ENCODE measurements around the gene DUS1L.

DUS1L gene

GRCh38 chr17:82100502-82101298 lies 35.1 kb upstream of the DUS1L start:
- no peak for DNase-seq

- DNase-seq = no peak
Measured at GRCh38 chr17:82098939-82099763, 33.5 kb upstream of the DUS1L start.

- DNase-seq = peak; percentile 87
Measured at GRCh38 chr17:82098169-82098938, 32.8 kb upstream of the DUS1L start, which contains the start of gene FASN. TSS of gene FASN (minus strand) at chr17:82098236. CDS start at chr17:82096445, 1,791 bp downstream.

GRCh38 chr17:82097919-82098168 lies 32.2 kb upstream of the DUS1L start:
- DNase-seq = no peak

GRCh38 chr17:82097184-82097918 lies 31.7 kb upstream of the DUS1L start:
- peak; percentile 24 for DNase-seq

GRCh38 chr17:82096709-82097183 lies 31.1 kb upstream of the DUS1L start:
- DNase-seq = no peak

GRCh38 chr17:82095777-82096708 lies 30.4 kb upstream of the DUS1L start:
- DNase-seq = no peak

- DNase-seq = no peak
Measured at GRCh38 chr17:82094931-82095776, 29.6 kb upstream of the DUS1L start.

- DNase-seq = no peak
Measured at GRCh38 chr17:82092995-82093751, 27.6 kb upstream of the DUS1L start.

- DNase-seq = no peak
Measured at GRCh38 chr17:82092628-82092994, 27.0 kb upstream of the DUS1L start.

GRCh38 chr17:82092094-82092586 lies 26.5 kb upstream of the DUS1L start:
- DNase-seq = no peak

GRCh38 chr17:82091264-82092066 lies 25.9 kb upstream of the DUS1L start:
- DNase-seq = no peak

GRCh38 chr17:82090549-82091263 lies 25.1 kb upstream of the DUS1L start:
- DNase-seq = no peak

GRCh38 chr17:82089723-82090548 lies 24.3 kb upstream of the DUS1L start:
- no peak for DNase-seq

- DNase-seq = no peak
Measured at GRCh38 chr17:82088838-82089722, 23.5 kb upstream of the DUS1L start.

Measured in NCI-H510A treated with DMSO at 0.1 percent for 48 hours (cell line).